ENCODE results near the gene SNX4. TPM values are rescaled to one million over a fixed set of nuclear protein-coding genes. Genes with fewer than 3 reads are reported as not detected.

SNX4 gene
- total RNA-seq, 4 donors from 2014 or later = 20.6 to 27.8 (median 24.9) TPM

DNA sequence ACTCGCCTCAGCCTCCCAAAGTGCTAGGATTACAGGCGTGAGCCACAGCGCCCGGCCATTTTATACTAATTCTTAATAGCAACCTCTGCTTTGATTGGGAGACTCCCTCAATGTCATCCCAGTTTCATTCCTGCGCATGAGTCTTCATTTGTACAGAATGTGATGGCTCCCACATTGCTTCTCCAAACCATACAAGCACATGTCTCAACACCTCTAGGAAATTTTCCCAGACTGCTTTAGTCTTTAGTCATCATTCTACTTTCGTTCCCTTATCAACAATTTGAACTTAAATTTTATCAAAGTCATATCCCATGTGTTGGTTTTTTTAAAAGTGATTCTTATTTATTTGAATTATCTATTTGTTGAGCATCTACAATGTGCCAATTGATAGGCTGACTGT, 58.1 kb downstream of the SNX4 start:
- no peaks in the 10 kb centered on the region for H3K9me3 ChIP-seq
- no peak overlapping the region for H3K27ac ChIP-seq
- H3K4me3 ChIP-seq = no peak overlapping the region
- no peak for DNase-seq (ENCODE audit: low spot score in 2 of 2)
- TF ChIP-seq POLR2AphosphoS5 (IDR thresholded peaks at IDR 0.05) = no peak
- no peak for TF ChIP-seq POLR2A (IDR thresholded peaks at IDR 0.05)
- TF ChIP-seq, protein P1, sequence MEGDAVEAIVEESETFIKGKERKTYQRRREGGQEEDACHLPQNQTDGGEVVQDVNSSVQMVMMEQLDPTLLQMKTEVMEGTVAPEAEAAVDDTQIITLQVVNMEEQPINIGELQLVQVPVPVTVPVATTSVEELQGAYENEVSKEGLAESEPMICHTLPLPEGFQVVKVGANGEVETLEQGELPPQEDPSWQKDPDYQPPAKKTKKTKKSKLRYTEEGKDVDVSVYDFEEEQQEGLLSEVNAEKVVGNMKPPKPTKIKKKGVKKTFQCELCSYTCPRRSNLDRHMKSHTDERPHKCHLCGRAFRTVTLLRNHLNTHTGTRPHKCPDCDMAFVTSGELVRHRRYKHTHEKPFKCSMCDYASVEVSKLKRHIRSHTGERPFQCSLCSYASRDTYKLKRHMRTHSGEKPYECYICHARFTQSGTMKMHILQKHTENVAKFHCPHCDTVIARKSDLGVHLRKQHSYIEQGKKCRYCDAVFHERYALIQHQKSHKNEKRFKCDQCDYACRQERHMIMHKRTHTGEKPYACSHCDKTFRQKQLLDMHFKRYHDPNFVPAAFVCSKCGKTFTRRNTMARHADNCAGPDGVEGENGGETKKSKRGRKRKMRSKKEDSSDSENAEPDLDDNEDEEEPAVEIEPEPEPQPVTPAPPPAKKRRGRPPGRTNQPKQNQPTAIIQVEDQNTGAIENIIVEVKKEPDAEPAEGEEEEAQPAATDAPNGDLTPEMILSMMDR (IDR thresholded peaks at IDR 0.05) = no peak
- TF ChIP-seq EP300 (IDR thresholded peaks at IDR 0.05) = no peak
- no peaks in the 10 kb centered on the region for H3K27me3 ChIP-seq
- no peaks in the 10 kb centered on the region for H3K4me1 ChIP-seq
- H3K36me3 ChIP-seq = peaks cover 57% of the 10 kb centered on the region
- 93% methylated on average over 6 of the region's 6 CpGs for WGBS

DNA sequence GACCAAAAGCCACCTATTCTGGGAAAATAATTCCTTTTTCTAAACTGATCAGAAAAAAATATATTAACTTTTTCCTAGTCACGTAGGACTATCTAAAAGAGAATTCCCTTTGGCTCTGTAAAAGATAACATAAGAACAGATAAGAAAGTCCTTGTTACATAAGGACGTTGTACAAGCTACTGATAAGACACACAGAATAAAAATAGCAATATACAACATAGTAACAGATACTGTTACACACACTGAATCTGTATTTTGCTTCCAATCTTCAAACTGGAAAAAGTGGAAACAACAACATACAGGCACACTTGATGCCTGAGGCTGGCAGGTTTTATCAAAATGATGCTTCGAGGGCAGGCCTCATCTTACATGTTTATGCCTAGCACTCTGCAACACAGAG, 59.8 kb downstream of the SNX4 start:
- Histone ChIP-seq H3K9me3 (no peaks in the 10 kb centered on the region), H3K36me3 (peaks cover 62% of the 10 kb centered on the region), H3K27ac (no peak overlapping the region), H3K4me1 (no peaks in the 10 kb centered on the region), H3K27me3 (no peaks in the 10 kb centered on the region), H3K4me3 (no peak overlapping the region)
- TF ChIP-seq, protein P1 (IDR thresholded peaks at IDR 0.05) = no peak
- TF ChIP-seq EP300 (IDR thresholded peaks at IDR 0.05) (no peak), POLR2AphosphoS5 (IDR thresholded peaks at IDR 0.05) (no peak)
- WGBS = 81% methylated on average over 3 of the region's 3 CpGs
- DNase-seq (ENCODE audit: low spot score in 2 of 2) = no peak

DNA sequence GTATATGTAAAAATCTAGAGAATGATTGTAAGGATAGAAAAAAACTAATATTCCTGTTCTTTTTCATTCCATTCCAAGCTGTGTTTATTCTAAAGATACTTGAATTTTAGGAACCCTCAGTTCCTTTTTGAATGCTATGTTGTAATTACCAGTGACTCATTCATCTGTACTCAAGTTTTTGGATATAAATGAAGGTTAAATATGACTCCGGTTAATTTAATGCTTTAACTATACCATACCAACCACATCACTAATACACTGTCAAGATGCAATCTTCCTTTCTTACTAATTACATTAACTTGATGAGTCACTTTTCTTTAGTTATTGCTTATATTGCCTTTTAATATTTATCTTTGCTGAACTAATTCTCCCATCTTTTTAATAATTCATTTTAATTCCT, 76.1 kb downstream of the SNX4 start:
- peaks cover 27% of the 10 kb centered on the region for H3K36me3 ChIP-seq
- no peaks in the 10 kb centered on the region for H3K27me3 ChIP-seq
- WGBS = 43% methylated on average over 1 of the region's 1 CpG
- no peak for DNase-seq (ENCODE audit: low spot score in 2 of 2)
- H3K4me3 ChIP-seq = no peak overlapping the region
- H3K9me3 ChIP-seq = peaks cover 4% of the 10 kb centered on the region
- TF ChIP-seq, protein P1 (IDR thresholded peaks at IDR 0.05) = no peak
- TF ChIP-seq EP300 (IDR thresholded peaks at IDR 0.05) (no peak), POLR2AphosphoS5 (IDR thresholded peaks at IDR 0.05) (no peak)
- H3K27ac ChIP-seq = no peak overlapping the region
- H3K4me1 ChIP-seq = no peaks in the 10 kb centered on the region

DNA sequence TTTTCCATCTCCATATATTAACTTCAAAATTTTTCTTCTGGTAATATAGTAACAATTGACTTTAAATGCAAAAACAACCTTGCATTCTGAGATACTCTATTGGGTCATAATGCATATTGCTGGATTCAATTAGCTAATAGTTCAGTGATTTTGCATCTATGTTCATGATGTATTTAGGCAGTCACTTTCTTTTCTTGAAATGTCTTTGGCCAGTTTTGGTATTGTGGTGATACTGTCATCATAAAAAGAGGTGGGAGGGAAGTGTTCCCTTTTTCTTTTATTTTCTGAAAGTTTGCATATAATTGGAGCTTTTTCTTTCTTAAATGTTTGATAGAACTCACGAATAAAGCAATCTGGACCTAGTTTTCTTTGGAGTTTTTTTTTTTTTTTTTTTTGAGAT, 77.5 kb downstream of the SNX4 start:
- H3K9me3 ChIP-seq = peaks cover 4% of the 10 kb centered on the region
- 91% methylated on average over 1 of the region's 1 CpG for WGBS
- no peaks in the 10 kb centered on the region for H3K4me1 ChIP-seq
- no peak overlapping the region for H3K4me3 ChIP-seq
- peaks cover 17% of the 10 kb centered on the region for H3K36me3 ChIP-seq
- no peaks in the 10 kb centered on the region for H3K27me3 ChIP-seq
- TF ChIP-seq POLR2A (IDR thresholded peaks at IDR 0.05) = no peak
- no peak for TF ChIP-seq EP300 (IDR thresholded peaks at IDR 0.05)
- TF ChIP-seq, protein P1 (IDR thresholded peaks at IDR 0.05) = no peak
- no peak for TF ChIP-seq POLR2AphosphoS5 (IDR thresholded peaks at IDR 0.05)
- H3K27ac ChIP-seq = no peak overlapping the region
- no peak for DNase-seq (ENCODE audit: low spot score in 2 of 2)

DNA sequence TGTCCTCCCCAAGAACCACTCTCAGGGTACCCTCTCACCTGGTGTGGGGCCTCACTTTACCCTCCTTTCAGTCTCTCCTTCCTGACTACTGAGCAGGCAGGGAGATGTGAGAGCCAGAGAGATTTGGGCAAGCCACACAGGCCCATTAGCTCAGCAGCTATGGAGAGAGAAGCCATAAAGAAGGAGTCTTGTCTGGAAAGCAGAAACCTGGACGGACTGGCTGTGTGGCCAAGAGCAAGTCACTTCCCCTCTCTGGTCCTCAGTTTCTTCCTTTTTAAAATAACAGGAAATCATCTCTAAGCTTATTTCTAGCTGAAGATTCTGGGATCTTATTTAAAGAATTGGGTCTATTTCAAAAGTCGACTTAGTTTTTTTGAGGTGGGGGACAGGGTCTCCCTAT, 79.0 kb downstream of the SNX4 start:
- WGBS = 94% methylated on average over 2 of the region's 2 CpGs
- Histone ChIP-seq H3K4me1 (no peaks in the 10 kb centered on the region), H3K27ac (no peak overlapping the region), H3K9me3 (peaks cover 4% of the 10 kb centered on the region), H3K36me3 (peaks cover 4% of the 10 kb centered on the region), H3K4me3 (no peak overlapping the region), H3K27me3 (no peaks in the 10 kb centered on the region)
- DNase-seq (ENCODE audit: low spot score in 2 of 2) = no peak
- TF ChIP-seq POLR2A (IDR thresholded peaks at IDR 0.05) (no peak), POLR2AphosphoS5 (IDR thresholded peaks at IDR 0.05) (no peak), EP300 (IDR thresholded peaks at IDR 0.05) (no peak)
- TF ChIP-seq, protein P1 (IDR thresholded peaks at IDR 0.05) = no peak

All from suprapubic skin (tissue), 4 donors.